Peyer's patch (tissue), 4 donors: Measurements from ENCODE around the gene GJC1. TPM values are rescaled to one million over a fixed set of nuclear protein-coding genes. Genes with fewer than 3 reads are reported as not detected.

Source experiments
- DNase-seq, 3 donors: peaks; one replicate each; pipeline ENCODE4 v3.0.0-alpha.2; 2017 to 2019
- H3K27ac ChIP-seq, 4 donors: fragments of 200-600 bp; sonication (generic); one replicate each; pipeline ENCODE4 v1.5.1; 2016 to 2019
- H3K27me3 ChIP-seq, 2 donors: fragments of 200-600 bp; sonication (generic); one replicate each; pipeline ENCODE4 v1.5.1; 2019
- H3K36me3 ChIP-seq, 3 donors: fragments of 200-600 bp; sonication (generic); one replicate each; pipeline ENCODE4 v1.5.1; 2016 to 2019
- H3K4me1 ChIP-seq, 4 donors: fragments of 200-600 bp; sonication (generic); one replicate each; pipeline ENCODE4 v1.5.1; 2016 to 2019
- H3K4me3 ChIP-seq, 4 donors: fragments of 200-600 bp; sonication (generic); 1 replicate in 3 of 4; 2 replicates in 1 of 4; pipeline ENCODE4 v1.5.1; 2016 to 2019; ENCODE audit warnings: mild to moderate bottlenecking in 1 of 4
- H3K9me3 ChIP-seq, 4 donors: fragments of 200-600 bp; sonication (generic); one replicate each; pipeline ENCODE4 v1.5.1; 2016 to 2019; ENCODE audit warnings: mild to moderate bottlenecking in 1 of 4
- CTCF ChIP-seq, 6 experiments: fragments of 450-650 bp in 4 of 6; fragments of 200-600 bp in 2 of 6; sonication (generic) in 1 of 6; IDR thresholded peaks; one replicate each; pipeline ENCODE4 v1.5.1; 2017 to 2019; ENCODE audit warnings: antibody characterized with exemption in 6 of 6, mild to moderate bottlenecking in 3 of 6, moderate library complexity in 1 of 6
- POLR2A ChIP-seq, 2 donors: fragments of 450-650 bp; IDR thresholded peaks; one replicate each; pipeline ENCODE4 v1.5.1; 2017; ENCODE audit warnings: antibody characterized with exemption in 2 of 2, mild to moderate bottlenecking in 2 of 2, moderate library complexity in 2 of 2
- total RNA-seq, 4 donors: library from RNA; depleted of rRNA; stranded (reverse); fragments of >200 nt; gene quantifications; one replicate each; pipeline ENCODE4 v1.1.0, GENCODE V29; 2016

GJC1 gene
- total RNA-seq, 4 donors from 2014 or later, result 1.4 to 7.4 (median 2.5) TPM

- Histone ChIP-seq H3K27ac (no peak overlapping the region), H3K36me3 (no peaks in the 10 kb centered on the region), H3K9me3 (no peaks in the 10 kb centered on the region), H3K4me3 (no peak overlapping the region), H3K4me1 (no peaks in the 10 kb centered on the region), H3K27me3 (no peaks in the 10 kb centered on the region)
- TF ChIP-seq POLR2A (IDR thresholded peaks at IDR 0.05) (no peak), CTCF (IDR thresholded peaks at IDR 0.05) (no peak)
- no peak for DNase-seq
These were observed 41.9 kb downstream of the GJC1 start for GRCh38 chr17:44788139-44788538.

GRCh38 chr17:44787271-44787940 is 42.7 kb downstream of the GJC1 start:
- Histone ChIP-seq H3K36me3 (no peaks in the 10 kb centered on the region), H3K27ac (no peak overlapping the region), H3K4me1 (no peaks in the 10 kb centered on the region), H3K4me3 (no peak overlapping the region), H3K9me3 (no peaks in the 10 kb centered on the region), H3K27me3 (no peaks in the 10 kb centered on the region)
- TF ChIP-seq CTCF (IDR thresholded peaks at IDR 0.05) (no peak), POLR2A (IDR thresholded peaks at IDR 0.05) (no peak)
- peak in 1 of 3 donors; percentile 13 for DNase-seq

GRCh38 chr17:44786551-44787081 is 43.5 kb downstream of the GJC1 start:
- no peak for DNase-seq
- H3K27me3 ChIP-seq, result no peaks in the 10 kb centered on the region
- TF ChIP-seq POLR2A (IDR thresholded peaks at IDR 0.05) (no peak), CTCF (IDR thresholded peaks at IDR 0.05) (no peak)
- no peaks in the 10 kb centered on the region for H3K36me3 ChIP-seq
- H3K4me1 ChIP-seq, result no peaks in the 10 kb centered on the region
- H3K27ac ChIP-seq, result no peak overlapping the region
- H3K4me3 ChIP-seq, result no peak overlapping the region
- H3K9me3 ChIP-seq, result no peaks in the 10 kb centered on the region

GRCh38 chr17:44785921-44786320 is 44.2 kb downstream of the GJC1 start:
- TF ChIP-seq CTCF (IDR thresholded peaks at IDR 0.05) (no peak), POLR2A (IDR thresholded peaks at IDR 0.05) (no peak)
- DNase-seq, result peak in 1 of 3 donors; percentile 26
- Histone ChIP-seq H3K27ac (no peak overlapping the region), H3K4me1 (no peaks in the 10 kb centered on the region), H3K27me3 (no peaks in the 10 kb centered on the region), H3K9me3 (no peaks in the 10 kb centered on the region), H3K4me3 (no peak overlapping the region), H3K36me3 (no peaks in the 10 kb centered on the region)

- Histone ChIP-seq H3K4me3 (no peak overlapping the region), H3K4me1 (peaks cover 0 to 9% (median 0%) of the 10 kb centered on the region in 4 donors), H3K9me3 (no peaks in the 10 kb centered on the region), H3K36me3 (no peaks in the 10 kb centered on the region), H3K27me3 (no peaks in the 10 kb centered on the region), H3K27ac (peak overlapping the region in 1 of 4 donors; percentile 62)
- peak in 1 of 3 donors; percentile 14 for DNase-seq
- TF ChIP-seq POLR2A (IDR thresholded peaks at IDR 0.05) (no peak), CTCF (IDR thresholded peaks at IDR 0.05) (no peak)
These were observed 47.7 kb downstream of the GJC1 start for GRCh38 chr17:44782326-44782850.
